Measurements from ENCODE around the gene THRAP3. TPM values are rescaled to one million over a fixed set of nuclear protein-coding genes. Genes with fewer than 3 reads are reported as not detected.

The THRAP3 gene
- total RNA-seq, 2 donors from 2014 or later, result 27.4 to 32.2 TPM

- no peaks in the 10 kb centered on the region for H3K9me3 ChIP-seq
- H3K27ac ChIP-seq, result no peak overlapping the region
- peaks cover 13% of the 10 kb centered on the region for H3K4me1 ChIP-seq
- WGBS, 2 donors, result 79 to 100% methylated on average over 2 of the region's 2 CpGs
- intact Hi-C loops (cut with DNase I), result no loop called here
- no peaks in the 10 kb centered on the region for H3K27me3 ChIP-seq
- peaks cover 0 to 31% of the 10 kb centered on the region in 2 donors for H3K36me3 ChIP-seq (replicated peaks in 1 of 2; ENCODE audit: insufficient read depth in 1 of 2, low read depth in 2 of 2)
- H3K4me3 ChIP-seq, result no peak overlapping the region
- TF ChIP-seq POLR2A (IDR thresholded peaks at IDR 0.05), result no peak
- no peak for TF ChIP-seq CTCF (IDR thresholded peaks at IDR 0.05)
- no peak for ATAC-seq
- DNase-seq, result no peak
These were observed 71.1 kb downstream of the THRAP3 start for GRCh38 chr1:36295390-36295789.

GRCh38 chr1:36297062-36297461 is 72.8 kb downstream of the THRAP3 start:
- no peak for ATAC-seq
- H3K27ac ChIP-seq, result peak overlapping the region in 3 of 4 donors; percentile 34 to 54 (median 42)
- H3K27me3 ChIP-seq, result no peaks in the 10 kb centered on the region
- peaks cover 19% of the 10 kb centered on the region for H3K4me1 ChIP-seq
- intact Hi-C loops (cut with DNase I), result no loop called here
- WGBS, 2 donors, result 41 to 43% methylated on average over 2 of the region's 2 CpGs
- no peaks in the 10 kb centered on the region for H3K9me3 ChIP-seq
- H3K36me3 ChIP-seq (replicated peaks in 1 of 2; ENCODE audit: insufficient read depth in 1 of 2, low read depth in 2 of 2), result peaks cover 0 to 28% of the 10 kb centered on the region in 2 donors
- H3K4me3 ChIP-seq, result no peak overlapping the region
- no peak for DNase-seq
- TF ChIP-seq POLR2A (IDR thresholded peaks at IDR 0.05) (no peak), CTCF (IDR thresholded peaks at IDR 0.05) (no peak)

GRCh38 chr1:36298640-36299039 is 74.4 kb downstream of the THRAP3 start:
- Histone ChIP-seq H3K9me3 (no peaks in the 10 kb centered on the region), H3K27me3 (no peaks in the 10 kb centered on the region), H3K27ac (peak overlapping the region in 3 of 4 donors; percentile 65 to 76 (median 70)), H3K4me3 (no peak overlapping the region), H3K4me1 (peaks cover 19% of the 10 kb centered on the region), H3K36me3 (replicated peaks in 1 of 2; ENCODE audit: insufficient read depth in 1 of 2, low read depth in 2 of 2) (peaks cover 0 to 21% of the 10 kb centered on the region in 2 donors)
- intact Hi-C loops (cut with DNase I), result no loop called here
- TF ChIP-seq CTCF (IDR thresholded peaks at IDR 0.05), result no peak
- no peak for TF ChIP-seq POLR2A (IDR thresholded peaks at IDR 0.05)
- WGBS, 2 donors, result 79 to 90% methylated on average over 5 of the region's 5 CpGs
- ATAC-seq (no peak), DNase-seq (no peak)

- no peak for TF ChIP-seq CTCF (IDR thresholded peaks at IDR 0.05)
- TF ChIP-seq POLR2A (IDR thresholded peaks at IDR 0.05), result peak in 1 of 3 donors; percentile 2
- intact Hi-C loops (cut with DNase I), result no loop called here
- no peaks in the 10 kb centered on the region for H3K9me3 ChIP-seq
- 93 to 100% methylated on average over 1 of the region's 1 CpG for WGBS, 2 donors
- H3K27ac ChIP-seq, result peak overlapping the region; percentile 51 to 76 (median 65)
- no peak overlapping the region for H3K4me3 ChIP-seq
- H3K4me1 ChIP-seq, result peaks cover 19% of the 10 kb centered on the region
- H3K36me3 ChIP-seq (replicated peaks in 1 of 2; ENCODE audit: insufficient read depth in 1 of 2, low read depth in 2 of 2), result peaks cover 0 to 16% of the 10 kb centered on the region in 2 donors
- DNase-seq (no peak), ATAC-seq (no peak)
- H3K27me3 ChIP-seq, result no peaks in the 10 kb centered on the region
These were observed 76.3 kb downstream of the THRAP3 start for GRCh38 chr1:36300526-36300925.

GRCh38 chr1:36301220-36301619 is 77.0 kb downstream of the THRAP3 start:
- Histone ChIP-seq H3K9me3 (no peaks in the 10 kb centered on the region), H3K36me3 (replicated peaks in 1 of 2; ENCODE audit: insufficient read depth in 1 of 2, low read depth in 2 of 2) (peaks cover 0 to 14% of the 10 kb centered on the region in 2 donors), H3K27me3 (no peaks in the 10 kb centered on the region), H3K27ac (peak overlapping the region in 3 of 4 donors; percentile 51 to 76 (median 65)), H3K4me1 (peaks cover 24% of the 10 kb centered on the region), H3K4me3 (no peak overlapping the region)
- no peak for DNase-seq
- 59 to 85% methylated on average over 1 of the region's 1 CpG for WGBS, 2 donors
- ATAC-seq, result no peak
- TF ChIP-seq CTCF (IDR thresholded peaks at IDR 0.05) (no peak), POLR2A (IDR thresholded peaks at IDR 0.05) (no peak)
- intact Hi-C loops (cut with DNase I), result no loop called here

Data from body of pancreas (tissue), 4 donors.